ENCODE results near the gene RMI1.
"Not testable (repeated sequence)": the region's sequence is repeated elsewhere in the genome, so short reads cannot be mapped to it uniquely, and the experiment has no call there.

RMI1 gene

GRCh38 chr9:83948096-83948495, 32.5 kb upstream of the RMI1 start:
- not testable (repeated sequence) for H3K36me3 ChIP-seq (ENCODE audit: control insufficient read depth, insufficient read depth, low read length); H3K9me3 ChIP-seq (ENCODE audit: control insufficient read depth, low read length); H3K27ac ChIP-seq (ENCODE audit: low read depth, low read length, severe bottlenecking); H3K4me1 ChIP-seq (ENCODE audit: control insufficient read depth, insufficient read depth, low read length, poor library complexity, severe bottlenecking); H3K4me3 ChIP-seq (ENCODE audit: extremely low read depth, insufficient read depth, low read length, poor library complexity, severe bottlenecking)
- WGBS, 2 experiments (ENCODE audit: insufficient coverage in 2 of 2) = 98 to 100% methylated on average over 2 to 18 of the region's 39 CpGs

- no peaks in the 10 kb centered on the region for H3K4me1 ChIP-seq (ENCODE audit: control insufficient read depth, insufficient read depth, low read length, poor library complexity, severe bottlenecking)
- H3K9me3 ChIP-seq (ENCODE audit: control insufficient read depth, low read length) = no peaks in the 10 kb centered on the region
- 79 to 81% methylated on average over 21 to 23 of the region's 23 CpGs for WGBS, 2 experiments (ENCODE audit: insufficient coverage in 2 of 2)
- peaks cover 3% of the 10 kb centered on the region for H3K36me3 ChIP-seq (ENCODE audit: control insufficient read depth, insufficient read depth, low read length)
- H3K4me3 ChIP-seq (ENCODE audit: extremely low read depth, insufficient read depth, low read length, poor library complexity, severe bottlenecking) = peak overlapping the region; percentile 36
- no peak overlapping the region for H3K27ac ChIP-seq (ENCODE audit: low read depth, low read length, severe bottlenecking)
These were observed 24.5 kb upstream of the RMI1 start for GRCh38 chr9:83956086-83956435.

- Histone ChIP-seq H3K27ac (ENCODE audit: low read depth, low read length, severe bottlenecking) (no peak overlapping the region), H3K36me3 (ENCODE audit: control insufficient read depth, insufficient read depth, low read length) (peaks cover 3% of the 10 kb centered on the region), H3K9me3 (ENCODE audit: control insufficient read depth, low read length) (no peaks in the 10 kb centered on the region), H3K4me3 (ENCODE audit: extremely low read depth, insufficient read depth, low read length, poor library complexity, severe bottlenecking) (peak overlapping the region; percentile 36), H3K4me1 (ENCODE audit: control insufficient read depth, insufficient read depth, low read length, poor library complexity, severe bottlenecking) (no peaks in the 10 kb centered on the region)
- 53 to 54% methylated on average over 31 to 47 of the region's 57 CpGs for WGBS, 2 experiments (ENCODE audit: insufficient coverage in 2 of 2)
These were observed 24.0 kb upstream of the RMI1 start for GRCh38 chr9:83956436-83957247.

- H3K4me3 ChIP-seq (ENCODE audit: extremely low read depth, insufficient read depth, low read length, poor library complexity, severe bottlenecking) = peak overlapping the region; percentile 36
- H3K27ac ChIP-seq (ENCODE audit: low read depth, low read length, severe bottlenecking) = no peak overlapping the region
- H3K9me3 ChIP-seq (ENCODE audit: control insufficient read depth, low read length) = no peaks in the 10 kb centered on the region
- peaks cover under 1% of the 10 kb centered on the region for H3K36me3 ChIP-seq (ENCODE audit: control insufficient read depth, insufficient read depth, low read length)
- no peaks in the 10 kb centered on the region for H3K4me1 ChIP-seq (ENCODE audit: control insufficient read depth, insufficient read depth, low read length, poor library complexity, severe bottlenecking)
- 84% methylated on average over 4 of the region's 4 CpGs; no CpG with 5 or more reads in 1 of the 2 experiments for WGBS, 2 experiments (ENCODE audit: insufficient coverage in 2 of 2)
These were observed 23.4 kb upstream of the RMI1 start for GRCh38 chr9:83957248-83957513.

- H3K27ac ChIP-seq (ENCODE audit: low read depth, low read length, severe bottlenecking) = no peak overlapping the region
- WGBS, 2 experiments (ENCODE audit: insufficient coverage in 2 of 2) = 84 to 100% methylated on average over 1 to 3 of the region's 4 CpGs
- no peaks in the 10 kb centered on the region for H3K9me3 ChIP-seq (ENCODE audit: control insufficient read depth, low read length)
- H3K4me1 ChIP-seq (ENCODE audit: control insufficient read depth, insufficient read depth, low read length, poor library complexity, severe bottlenecking) = no peaks in the 10 kb centered on the region
- no peaks in the 10 kb centered on the region for H3K36me3 ChIP-seq (ENCODE audit: control insufficient read depth, insufficient read depth, low read length)
- no peak overlapping the region for H3K4me3 ChIP-seq (ENCODE audit: extremely low read depth, insufficient read depth, low read length, poor library complexity, severe bottlenecking)
These were observed 21.5 kb upstream of the RMI1 start for GRCh38 chr9:83959061-83959460.

- H3K27ac ChIP-seq (ENCODE audit: low read depth, low read length, severe bottlenecking) = no peak overlapping the region
- no peak overlapping the region for H3K4me3 ChIP-seq (ENCODE audit: extremely low read depth, insufficient read depth, low read length, poor library complexity, severe bottlenecking)
- no peaks in the 10 kb centered on the region for H3K9me3 ChIP-seq (ENCODE audit: control insufficient read depth, low read length)
- WGBS, 2 experiments (ENCODE audit: insufficient coverage in 2 of 2) = 85 to 87% methylated on average over 4 to 5 of the region's 5 CpGs
- H3K4me1 ChIP-seq (ENCODE audit: control insufficient read depth, insufficient read depth, low read length, poor library complexity, severe bottlenecking) = no peaks in the 10 kb centered on the region
- no peaks in the 10 kb centered on the region for H3K36me3 ChIP-seq (ENCODE audit: control insufficient read depth, insufficient read depth, low read length)
These were observed 19.6 kb upstream of the RMI1 start for GRCh38 chr9:83960991-83961390.

DNA sequence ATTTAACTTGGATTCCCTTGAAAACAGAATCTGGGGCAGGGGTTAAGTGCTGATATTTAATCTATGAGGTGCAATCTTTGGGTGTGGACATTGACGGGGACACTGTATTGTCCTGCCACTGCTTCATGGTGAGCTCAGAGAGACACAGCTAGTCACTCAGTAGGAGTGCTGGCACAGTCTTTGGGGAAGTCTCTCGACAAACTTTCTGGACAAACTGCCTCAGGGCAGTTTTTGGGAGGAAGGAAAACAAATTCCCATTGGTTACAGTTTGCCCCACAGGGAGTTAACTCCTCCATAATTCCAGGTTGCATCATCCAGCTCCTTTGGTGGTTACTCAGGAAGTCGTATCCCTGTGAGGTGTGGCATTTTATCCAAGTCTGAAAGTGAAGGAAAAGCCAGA, 18.4 kb upstream of the RMI1 start:
- no peaks in the 10 kb centered on the region for H3K9me3 ChIP-seq (ENCODE audit: control insufficient read depth, low read length)
- H3K4me3 ChIP-seq (ENCODE audit: extremely low read depth, insufficient read depth, low read length, poor library complexity, severe bottlenecking) = no peak overlapping the region
- WGBS, 2 experiments (ENCODE audit: insufficient coverage in 2 of 2) = 71 to 93% methylated on average over 1 to 2 of the region's 3 CpGs

GRCh38 chr9:83964973-83965349, 15.6 kb upstream of the RMI1 start:
- peak overlapping the region; percentile 67 for H3K27ac ChIP-seq (ENCODE audit: low read depth, low read length, severe bottlenecking)
- H3K4me3 ChIP-seq (ENCODE audit: extremely low read depth, insufficient read depth, low read length, poor library complexity, severe bottlenecking) = no peak overlapping the region
- H3K4me1 ChIP-seq (ENCODE audit: control insufficient read depth, insufficient read depth, low read length, poor library complexity, severe bottlenecking) = no peaks in the 10 kb centered on the region
- no peaks in the 10 kb centered on the region for H3K9me3 ChIP-seq (ENCODE audit: control insufficient read depth, low read length)
- WGBS, 2 experiments (ENCODE audit: insufficient coverage in 2 of 2) = 73 to 90% methylated on average over 2 of the region's 2 CpGs
- peaks cover 33% of the 10 kb centered on the region for H3K36me3 ChIP-seq (ENCODE audit: control insufficient read depth, insufficient read depth, low read length)

More for the DNA sequence above, 18.4 kb upstream of the RMI1 start:
- Histone ChIP-seq H3K4me1 (ENCODE audit: control insufficient read depth, insufficient read depth, low read length, poor library complexity, severe bottlenecking) (no peaks in the 10 kb centered on the region), H3K27ac (ENCODE audit: low read depth, low read length, severe bottlenecking) (no peak overlapping the region), H3K36me3 (ENCODE audit: control insufficient read depth, insufficient read depth, low read length) (peaks cover 8% of the 10 kb centered on the region)

GRCh38 chr9:83965350-83966208, 15.0 kb upstream of the RMI1 start:
- no peaks in the 10 kb centered on the region for H3K4me1 ChIP-seq (ENCODE audit: control insufficient read depth, insufficient read depth, low read length, poor library complexity, severe bottlenecking)
- H3K27ac ChIP-seq (ENCODE audit: low read depth, low read length, severe bottlenecking) = peak overlapping the region; percentile 67
- 85 to 86% methylated on average over 6 to 10 of the region's 11 CpGs for WGBS, 2 experiments (ENCODE audit: insufficient coverage in 2 of 2)
- peaks cover 39% of the 10 kb centered on the region for H3K36me3 ChIP-seq (ENCODE audit: control insufficient read depth, insufficient read depth, low read length)
- no peaks in the 10 kb centered on the region for H3K9me3 ChIP-seq (ENCODE audit: control insufficient read depth, low read length)
- H3K4me3 ChIP-seq (ENCODE audit: extremely low read depth, insufficient read depth, low read length, poor library complexity, severe bottlenecking) = no peak overlapping the region

DNA sequence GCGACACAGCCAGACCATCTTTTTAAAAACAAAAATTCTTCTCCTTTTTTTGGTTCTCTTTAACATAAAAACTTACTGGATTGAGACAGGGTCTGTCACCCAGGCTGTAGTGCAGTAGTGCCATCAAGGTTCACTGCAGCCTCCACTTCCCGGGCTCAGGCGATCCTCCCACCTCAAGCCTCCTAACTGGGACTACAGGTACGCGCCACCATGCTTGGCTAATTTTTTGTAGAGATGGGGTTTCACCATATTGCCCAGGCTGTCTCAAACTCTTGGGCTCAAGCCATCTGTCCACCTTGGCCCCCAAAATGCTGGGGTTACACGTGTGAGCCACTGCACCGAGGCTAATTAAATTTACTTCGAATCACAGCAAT, 14.4 kb upstream of the RMI1 start:
- Histone ChIP-seq H3K9me3 (ENCODE audit: control insufficient read depth, low read length) (no peaks in the 10 kb centered on the region), H3K4me1 (ENCODE audit: control insufficient read depth, insufficient read depth, low read length, poor library complexity, severe bottlenecking) (no peaks in the 10 kb centered on the region), H3K27ac (ENCODE audit: low read depth, low read length, severe bottlenecking) (peak overlapping the region; percentile 25), H3K4me3 (ENCODE audit: extremely low read depth, insufficient read depth, low read length, poor library complexity, severe bottlenecking) (no peak overlapping the region), H3K36me3 (ENCODE audit: control insufficient read depth, insufficient read depth, low read length) (peaks cover 45% of the 10 kb centered on the region)
- WGBS, 2 experiments (ENCODE audit: insufficient coverage in 2 of 2) = 95 to 97% methylated on average over 6 to 7 of the region's 8 CpGs

- 83 to 100% methylated on average over 1 of the region's 1 CpG for WGBS, 2 experiments (ENCODE audit: insufficient coverage in 2 of 2)
- H3K4me3 ChIP-seq (ENCODE audit: extremely low read depth, insufficient read depth, low read length, poor library complexity, severe bottlenecking) = no peak overlapping the region
- peaks cover 54% of the 10 kb centered on the region for H3K36me3 ChIP-seq (ENCODE audit: control insufficient read depth, insufficient read depth, low read length)
- H3K27ac ChIP-seq (ENCODE audit: low read depth, low read length, severe bottlenecking) = no peak overlapping the region
- no peaks in the 10 kb centered on the region for H3K9me3 ChIP-seq (ENCODE audit: control insufficient read depth, low read length)
- H3K4me1 ChIP-seq (ENCODE audit: control insufficient read depth, insufficient read depth, low read length, poor library complexity, severe bottlenecking) = no peaks in the 10 kb centered on the region
These were observed 13.5 kb upstream of the RMI1 start for GRCh38 chr9:83967073-83967472.

Data from mesodermal cell (in vitro differentiated cells).